Calu3 (cell line): Measurements from ENCODE around the gene PACS2. TPM values are rescaled to one million over a fixed set of nuclear protein-coding genes. Genes with fewer than 3 reads are reported as not detected.

Experiments used
- BruUV-seq: library from RNA; stranded (reverse); fragments of 400-500 nt; replicated peaks from 2 replicates; lab custom pipeline; 2021; lab: Mats Ljungman, UMichigan
- CTCF ChIA-PET: fragments of 300-600 bp; sonication (Branson Sonifier 250); formaldehyde crosslinking; loops from one replicate; lab custom pipeline; 2022; ENCODE audit warnings: antibody characterized with exemption; lab: Charles Lee
- DNase-seq: peaks from one replicate; pipeline ENCODE4 v3.0.0; 2022
- H3K27ac Mint-ChIP-seq: one replicate; pipeline ENCODE4 v1.8.0; 2022; ENCODE audit warnings: mixed read lengths; ENCODE audit not compliant: unreplicated experiment
- H3K27me3 Mint-ChIP-seq: one replicate; pipeline ENCODE4 v1.8.0; 2022; ENCODE audit warnings: mixed read lengths; ENCODE audit not compliant: unreplicated experiment
- H3K36me3 Mint-ChIP-seq: one replicate; pipeline ENCODE4 v1.8.0; 2022; ENCODE audit warnings: mild to moderate bottlenecking, moderate library complexity, mixed read lengths; ENCODE audit not compliant: insufficient read depth, unreplicated experiment
- H3K4me1 Mint-ChIP-seq: one replicate; pipeline ENCODE4 v1.8.0; 2022; ENCODE audit warnings: mild to moderate bottlenecking, low read depth, mixed read lengths; ENCODE audit not compliant: unreplicated experiment
- H3K4me3 Mint-ChIP-seq: one replicate; pipeline ENCODE4 v1.8.0; 2022; ENCODE audit warnings: mild to moderate bottlenecking, low read depth, moderate library complexity, mixed read lengths; ENCODE audit not compliant: unreplicated experiment
- H3K9me3 Mint-ChIP-seq: one replicate; pipeline ENCODE4 v1.8.0; 2022; ENCODE audit warnings: low read depth, mixed read lengths; ENCODE audit not compliant: unreplicated experiment
- CTCF ChIP-seq: fragments of 200-600 bp; IDR thresholded peaks from one replicate; pipeline ENCODE4 v1.8.0; 2022; ENCODE audit warnings: antibody characterized with exemption; ENCODE audit not compliant: unreplicated experiment
- intact Hi-C: fragments of 100-400 bp; cut with micrococcal nuclease; formaldehyde crosslinking; loops from one replicate; pipeline ENCODE4 v1.10.0; 2022; ENCODE audit not compliant: unreplicated experiment
- total RNA-seq: library from RNA; stranded (reverse); gene quantifications from 2 replicates; pipeline ENCODE4 v1.2.3, GENCODE V29; 2022

The PACS2 gene
- total RNA-seq, 1 experiment from 2014 or later: 77.3 TPM

- no peak overlapping the region for H3K27ac Mint-ChIP-seq
- BruUV-seq: no TSS peak
- CTCF ChIA-PET: no interaction called here
- H3K4me3 Mint-ChIP-seq: no peak overlapping the region
- no peaks in the 10 kb centered on the region for H3K9me3 Mint-ChIP-seq
- no peaks in the 10 kb centered on the region for H3K27me3 Mint-ChIP-seq
- no peak for TF ChIP-seq CTCF
- DNase-seq: no peak
- H3K4me1 Mint-ChIP-seq: no peaks in the 10 kb centered on the region
- H3K36me3 Mint-ChIP-seq: peaks cover 6% of the 10 kb centered on the region
- intact Hi-C loops: no loop called here
These were observed 33.0 kb downstream of the PACS2 start for GRCh38 chr14:105347587-105347968.

- H3K4me1 Mint-ChIP-seq: no peaks in the 10 kb centered on the region
- H3K9me3 Mint-ChIP-seq: no peaks in the 10 kb centered on the region
- H3K4me3 Mint-ChIP-seq: no peak overlapping the region
- peaks cover 10% of the 10 kb centered on the region for H3K36me3 Mint-ChIP-seq
- no peak for DNase-seq
- no TSS peak for BruUV-seq
- CTCF ChIA-PET: no interaction called here
- no peaks in the 10 kb centered on the region for H3K27me3 Mint-ChIP-seq
- intact Hi-C loops: no loop called here
- no peak overlapping the region for H3K27ac Mint-ChIP-seq
- no peak for TF ChIP-seq CTCF
These were observed 33.8 kb downstream of the PACS2 start for GRCh38 chr14:105348169-105348944.

- H3K27me3 Mint-ChIP-seq: no peaks in the 10 kb centered on the region
- H3K4me3 Mint-ChIP-seq: no peak overlapping the region
- CTCF ChIA-PET: interaction anchor here (0.5 kb wide), 1 partner anchor 84 kb away, joined by 3 read pairs; no protein-coding TSS in a partner anchor
- no TSS peak for BruUV-seq
- intact Hi-C loops: no loop called here
- no peaks in the 10 kb centered on the region for H3K4me1 Mint-ChIP-seq
- H3K36me3 Mint-ChIP-seq: peaks cover 10% of the 10 kb centered on the region
- no peak overlapping the region for H3K27ac Mint-ChIP-seq
- no peak for DNase-seq
- no peak for TF ChIP-seq CTCF
- H3K9me3 Mint-ChIP-seq: no peaks in the 10 kb centered on the region
These were observed 34.6 kb downstream of the PACS2 start for GRCh38 chr14:105348945-105349699.

- H3K27me3 Mint-ChIP-seq: no peaks in the 10 kb centered on the region
- H3K36me3 Mint-ChIP-seq: peaks cover 10% of the 10 kb centered on the region
- H3K27ac Mint-ChIP-seq: no peak overlapping the region
- intact Hi-C loops: loop anchor here (10.0 kb wide), 1 partner anchor 255 kb away; no protein-coding TSS in a partner anchor
- H3K4me1 Mint-ChIP-seq: no peaks in the 10 kb centered on the region
- BruUV-seq: no TSS peak
- CTCF ChIA-PET: interaction anchor here (0.5 kb wide), 1 partner anchor 85 kb away, joined by 3 read pairs; no protein-coding TSS in a partner anchor
- DNase-seq: no peak
- no peak overlapping the region for H3K4me3 Mint-ChIP-seq
- TF ChIP-seq CTCF: no peak
- no peaks in the 10 kb centered on the region for H3K9me3 Mint-ChIP-seq
These were observed 35.4 kb downstream of the PACS2 start for GRCh38 chr14:105349992-105350391.
